Right ventricle myocardium inferior (tissue), 1 donor: ENCODE data around the gene RPS6KA5. TPM values are rescaled to one million over a fixed set of nuclear protein-coding genes. Genes with fewer than 3 reads are reported as not detected.

Experiments
- ATAC-seq: fragments of 200-7000 bp; cut with Tn5 transposase; one replicate; pipeline ENCODE4 v1.9.1; 2020; ENCODE audit warnings: mild to moderate bottlenecking, moderate library complexity
- DNase-seq: peaks from one replicate; pipeline ENCODE4 v3.0.0; 2021; ENCODE audit errors: missing footprints
- intact Hi-C: fragments of 100-400 bp; cut with DNase I; formaldehyde crosslinking; loops from one replicate; pipeline ENCODE4 v1.11.0; 2022
- total RNA-seq: library from RNA; stranded (reverse); fragmentation: NEBNext Ultra II Directional; extraction: Animal tissue kit (Norgen Biotek cat#: 25700); gene quantifications from one replicate; pipeline ENCODE4 v1.2.1, GENCODE V29; 2021
- donor health status: DM: no; HTN: yes; CAD: no; lungs with severe emphysema.

RPS6KA5 gene
- total RNA-seq, 1 donor from 2014 or later, result 10.6 TPM

DNA sequence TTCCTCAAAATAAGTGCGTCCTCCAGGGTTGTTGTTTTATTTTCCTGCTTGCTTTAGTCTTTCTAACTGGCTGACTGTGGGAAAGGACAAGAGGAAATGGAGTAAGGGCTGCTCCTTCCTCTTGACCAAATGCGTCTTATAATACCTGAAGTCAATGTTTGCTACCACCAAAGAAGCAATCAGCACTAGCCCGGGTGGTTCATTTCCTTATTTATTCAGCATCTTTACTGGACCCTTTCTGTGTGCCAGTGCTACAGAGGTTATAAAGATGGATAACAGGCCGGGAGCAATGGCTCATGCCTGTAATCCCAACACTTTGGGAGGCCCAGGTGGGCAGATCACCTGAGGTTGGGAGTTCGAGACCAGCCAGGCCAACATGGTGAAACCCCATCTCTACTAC is 15.1 kb upstream of the RPS6KA5 start:
- ATAC-seq, result no peak
- intact Hi-C loops, result no loop called here
- DNase-seq, result no peak

DNA sequence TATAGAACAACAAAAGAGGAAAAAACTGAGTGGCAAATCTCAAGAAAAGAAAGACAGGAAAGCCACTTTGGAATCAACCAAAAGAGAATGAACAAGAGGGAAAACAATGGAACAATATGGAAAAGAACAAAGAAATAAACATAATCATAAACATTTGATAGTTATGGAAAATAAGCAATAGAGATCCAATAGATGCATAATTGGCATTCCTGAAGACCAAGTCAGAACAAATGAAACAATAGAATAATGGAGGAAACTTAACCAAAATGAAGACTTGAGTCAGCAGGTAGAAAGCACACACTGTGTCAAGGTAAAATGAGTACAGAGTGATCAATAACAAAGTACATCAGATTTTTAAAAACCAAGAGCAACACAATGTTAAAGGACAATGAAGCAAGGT is 10.1 kb upstream of the RPS6KA5 start:
- no peak for ATAC-seq
- intact Hi-C loops, result no loop called here
- no peak for DNase-seq

DNA sequence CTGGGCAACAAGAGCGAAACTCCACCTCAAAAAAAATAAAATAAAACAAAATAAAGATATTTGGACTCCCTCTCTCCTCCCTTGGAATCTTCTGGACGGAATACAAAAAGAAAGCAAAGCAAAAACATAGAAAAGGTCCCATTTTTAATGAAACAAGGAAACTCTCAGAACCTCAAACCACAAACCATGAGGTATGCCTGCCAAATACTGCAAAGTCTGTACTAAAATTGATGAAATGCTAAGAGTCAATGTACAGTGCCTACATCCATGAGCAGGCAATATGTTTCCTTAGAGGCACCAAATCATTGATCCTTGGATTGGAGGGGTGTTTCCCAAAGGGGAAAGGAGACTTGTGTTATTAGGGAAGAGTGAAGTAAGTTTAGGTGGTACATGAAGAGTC is 8.2 kb upstream of the RPS6KA5 start:
- ATAC-seq (no peak), DNase-seq (no peak)
- intact Hi-C loops, result no loop called here

DNA sequence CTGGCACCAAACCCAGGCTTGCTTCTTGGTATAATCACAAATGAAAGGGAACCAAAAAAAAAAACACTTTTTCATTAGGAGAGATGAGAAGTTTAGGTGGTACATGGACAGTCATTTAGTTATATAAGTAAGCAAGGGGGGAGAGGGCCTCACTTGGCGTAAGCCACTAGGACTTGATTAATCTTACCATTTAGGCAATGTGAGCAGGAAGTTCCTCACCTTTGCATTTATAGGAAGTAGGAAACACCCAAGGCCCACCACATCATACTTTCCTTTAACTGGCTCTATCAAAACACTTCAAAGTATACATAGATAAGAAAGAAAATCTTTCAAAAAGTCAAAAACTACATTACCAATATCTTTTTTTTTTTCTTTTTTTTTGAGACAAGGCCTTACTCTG is 6.7 kb upstream of the RPS6KA5 start:
- ATAC-seq (no peak), DNase-seq (no peak)
- intact Hi-C loops, result no loop called here

DNA sequence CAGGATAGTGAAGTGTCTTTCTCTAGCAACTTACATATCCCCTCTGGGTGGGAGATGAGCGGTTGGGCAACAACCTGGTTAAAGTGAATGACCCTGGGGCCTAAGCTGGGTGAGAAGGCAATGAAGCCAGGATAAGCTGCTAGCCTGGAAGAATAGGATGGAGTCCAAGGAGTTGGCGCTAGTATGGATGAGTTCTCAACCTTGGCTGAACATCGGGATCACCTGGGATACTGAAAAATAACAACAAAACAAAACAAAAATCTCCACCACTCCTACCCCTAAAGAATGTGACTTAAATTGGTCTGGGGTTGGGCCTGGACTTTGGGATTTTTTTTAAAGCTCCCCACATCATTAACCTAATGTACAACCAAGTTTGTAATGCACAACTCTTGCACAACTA is 4.8 kb upstream of the RPS6KA5 start:
- ATAC-seq (no peak), DNase-seq (no peak)
- intact Hi-C loops, result no loop called here

DNA sequence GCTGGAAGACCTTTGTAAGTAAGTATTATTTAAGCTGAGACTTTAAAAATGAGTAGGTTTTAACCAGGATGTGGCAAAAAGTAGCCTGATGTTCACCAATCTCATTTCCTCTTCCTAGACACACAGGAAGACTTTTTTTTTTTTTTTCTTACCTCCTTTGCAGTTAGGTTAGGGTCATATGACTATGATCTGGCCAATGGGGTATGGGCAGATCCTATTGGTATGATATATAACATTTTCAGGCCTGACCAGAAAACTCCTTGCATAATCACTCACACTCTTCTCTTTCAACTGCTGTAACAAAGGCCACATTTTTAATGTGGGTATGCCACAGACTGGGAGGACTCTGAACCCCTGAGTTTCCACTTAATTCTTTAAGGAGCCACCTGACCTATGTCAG is 2.7 kb upstream of the RPS6KA5 start:
- DNase-seq (no peak), ATAC-seq (no peak)
- intact Hi-C loops, result loop anchor here (5.0 kb wide), 1 partner anchor 161 kb away; no protein-coding TSS in a partner anchor

DNA sequence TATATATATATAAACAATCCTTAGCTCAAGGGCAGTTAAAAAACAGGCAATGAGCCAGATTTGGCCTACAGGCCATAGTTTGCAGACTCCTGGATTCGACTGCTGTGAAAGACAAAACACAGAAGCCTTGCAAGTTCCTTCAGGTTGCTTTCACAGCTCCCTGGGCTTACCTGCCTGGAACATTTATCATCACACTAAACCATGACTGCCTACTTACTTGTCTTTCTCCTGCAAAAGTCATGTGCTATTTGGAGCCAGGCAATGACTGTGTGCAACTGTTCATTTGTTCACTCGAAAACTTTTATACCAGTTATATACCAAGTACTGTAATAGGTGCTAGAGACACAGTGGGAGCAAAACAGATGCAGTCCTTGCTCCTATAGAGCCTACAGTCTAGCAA is 2.2 kb upstream of the RPS6KA5 start:
- intact Hi-C loops, result loop anchor here (5.0 kb wide), 1 partner anchor 160 kb away; no protein-coding TSS in a partner anchor
- ATAC-seq (no peak), DNase-seq (no peak)

DNA sequence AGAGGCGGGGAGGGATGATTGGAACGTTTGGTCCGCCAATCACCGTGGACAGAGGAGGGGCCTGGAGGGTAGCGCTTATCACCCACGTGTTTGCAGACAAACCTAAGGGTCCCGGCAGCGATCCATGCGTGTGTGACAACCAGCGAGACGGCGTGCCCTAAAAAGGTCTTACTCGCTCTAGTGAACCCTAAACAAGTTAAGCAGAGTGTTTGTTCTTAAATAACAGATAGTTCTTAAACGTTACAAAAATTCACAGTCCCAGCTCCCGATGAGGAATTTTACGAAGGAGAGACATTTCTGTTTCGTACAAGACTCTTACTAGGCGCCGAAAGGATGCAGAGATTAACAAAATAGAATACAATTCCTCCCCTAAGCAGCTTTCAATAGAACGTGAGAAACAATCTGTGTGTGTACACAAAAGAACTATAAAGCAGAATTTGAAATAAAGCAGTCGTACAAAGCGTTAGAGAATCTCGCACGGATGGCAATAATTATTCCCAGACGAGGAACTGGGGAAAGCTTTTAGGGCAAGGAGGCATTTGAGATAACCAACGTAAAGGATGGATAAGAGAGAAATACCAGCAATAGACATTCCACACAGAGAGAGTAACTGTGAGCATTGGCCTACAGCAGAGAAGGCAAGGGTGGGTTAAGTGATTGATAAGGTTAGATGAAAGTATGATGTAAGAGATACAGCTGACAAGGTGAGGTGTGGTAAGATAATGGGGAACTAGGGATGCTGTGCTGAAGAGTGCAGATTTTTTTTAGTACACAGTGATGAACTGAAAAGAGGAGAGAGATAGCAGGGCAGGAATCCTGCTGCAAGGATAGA is 831 bp upstream of the RPS6KA5 start:
- ATAC-seq (no peak), DNase-seq (no peak)
- intact Hi-C loops, result loop anchor here (2.0 to 5.0 kb wide), 3 partner anchors 54 to 159 kb away; partner anchors contain the start of gene DGLUCY

DNA sequence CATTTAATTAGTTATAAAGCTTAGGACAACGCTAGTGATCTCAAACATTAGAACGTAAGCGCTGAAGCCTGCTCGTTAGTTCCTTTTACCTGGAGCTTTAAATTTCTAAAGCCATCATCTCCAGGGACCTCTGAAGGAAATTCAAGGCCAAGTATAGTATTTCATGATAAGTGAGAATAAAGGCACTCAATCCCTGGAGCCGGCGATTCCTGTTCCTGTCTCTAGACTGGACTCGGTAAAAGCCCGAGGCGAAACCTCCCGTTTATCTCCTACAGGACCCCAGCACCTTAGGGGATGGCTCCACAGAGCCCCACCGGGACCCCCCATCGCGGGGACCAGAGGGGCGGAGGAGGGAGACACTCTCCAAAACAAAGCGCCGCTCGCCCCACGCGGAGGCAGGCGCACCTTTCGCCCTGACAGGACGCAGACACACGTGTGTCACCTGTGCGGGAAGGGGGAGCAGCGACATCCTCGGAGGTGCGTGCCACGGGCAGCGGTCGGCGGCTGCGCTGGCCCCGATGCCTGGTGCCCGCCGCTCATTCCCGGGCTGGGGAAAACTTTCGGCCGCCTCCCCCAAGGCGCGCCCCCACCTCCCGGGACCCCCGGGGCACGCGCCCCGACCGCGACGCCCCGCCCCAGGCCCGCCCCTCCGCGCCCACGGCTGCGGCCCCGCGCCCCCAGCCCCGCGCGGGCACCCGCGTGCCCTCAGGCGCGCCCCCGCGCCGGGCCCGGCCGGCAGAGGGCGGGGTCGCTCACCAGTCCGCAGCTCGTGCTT is 678 bp downstream of the RPS6KA5 start:
- ATAC-seq, result peak; percentile 46
- intact Hi-C loops, result loop anchor here (2.0 to 5.0 kb wide), 3 partner anchors 55 to 157 kb away; partner anchors contain the start of gene DGLUCY

DNA sequence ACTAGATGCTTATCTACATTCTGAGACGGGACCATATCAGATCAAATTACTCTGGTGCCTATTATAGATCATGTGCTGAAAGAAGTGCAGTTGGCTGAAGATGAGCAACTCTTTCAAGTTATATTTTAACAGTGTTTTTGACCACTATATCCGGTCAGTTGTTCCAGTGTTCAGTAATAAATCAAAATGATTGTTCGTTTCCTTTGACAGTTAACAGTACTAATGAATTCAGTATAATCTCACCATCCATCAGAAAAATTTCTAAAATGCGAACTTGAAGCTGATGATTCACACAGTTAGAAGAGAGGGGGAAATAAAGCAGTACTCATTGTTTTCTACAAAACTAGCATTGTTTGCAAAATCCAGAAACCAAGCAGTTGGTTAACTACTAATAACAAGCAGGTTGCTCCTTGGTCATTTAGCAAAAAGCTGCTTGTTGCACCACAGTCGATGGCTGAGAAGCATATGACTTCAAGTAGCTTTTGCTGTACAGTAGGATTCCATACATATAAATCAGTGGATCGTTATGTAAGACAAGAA is 2.3 kb downstream of the RPS6KA5 start:
- DNase-seq (no peak), ATAC-seq (no peak)
- intact Hi-C loops, result no loop called here

More for the DNA sequence above, 678 bp downstream of the RPS6KA5 start:
- DNase-seq, result peak; percentile 73

DNA sequence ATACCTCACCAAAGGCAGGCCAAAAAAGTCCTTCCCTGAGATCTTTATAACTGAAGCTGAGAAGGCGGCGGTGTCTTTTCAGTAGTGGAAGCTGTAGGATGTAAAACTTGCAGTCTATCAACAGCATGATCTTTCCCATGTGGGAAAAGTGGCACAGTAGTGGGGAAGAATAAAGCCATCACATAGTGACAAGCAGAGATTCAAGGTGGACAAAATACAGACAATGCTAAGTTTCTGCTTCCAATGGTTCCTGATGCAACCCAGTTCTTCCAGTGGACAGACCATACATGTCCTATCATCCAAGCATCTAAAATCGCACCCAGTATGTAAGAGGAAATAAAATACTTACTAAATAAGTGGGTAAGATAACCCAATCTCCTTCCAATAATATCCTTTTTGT is 4.1 kb downstream of the RPS6KA5 start:
- ATAC-seq, result no peak

DNA sequence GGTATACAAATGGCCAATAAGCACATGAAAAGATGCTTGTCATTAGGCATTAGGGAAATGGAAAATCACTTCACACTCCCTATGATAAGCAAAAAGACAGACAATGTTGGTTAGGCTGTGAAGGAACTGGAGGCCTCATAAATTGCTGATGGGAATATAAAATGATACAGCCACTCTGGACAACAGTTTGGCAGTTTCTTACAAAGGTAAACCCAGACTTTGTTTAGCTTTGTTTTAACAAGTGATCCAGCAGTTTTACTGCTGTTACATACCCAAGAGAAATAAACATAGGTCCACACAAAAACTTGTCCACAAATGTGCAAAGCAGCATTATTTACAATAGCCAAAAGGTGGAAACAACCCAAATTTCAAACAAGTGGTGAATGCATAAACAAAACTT is 5.4 kb downstream of the RPS6KA5 start:
- DNase-seq (no peak), ATAC-seq (no peak)
- intact Hi-C loops, result no loop called here

More for the DNA sequence above, 4.1 kb downstream of the RPS6KA5 start:
- no peak for DNase-seq
- intact Hi-C loops, result no loop called here

DNA sequence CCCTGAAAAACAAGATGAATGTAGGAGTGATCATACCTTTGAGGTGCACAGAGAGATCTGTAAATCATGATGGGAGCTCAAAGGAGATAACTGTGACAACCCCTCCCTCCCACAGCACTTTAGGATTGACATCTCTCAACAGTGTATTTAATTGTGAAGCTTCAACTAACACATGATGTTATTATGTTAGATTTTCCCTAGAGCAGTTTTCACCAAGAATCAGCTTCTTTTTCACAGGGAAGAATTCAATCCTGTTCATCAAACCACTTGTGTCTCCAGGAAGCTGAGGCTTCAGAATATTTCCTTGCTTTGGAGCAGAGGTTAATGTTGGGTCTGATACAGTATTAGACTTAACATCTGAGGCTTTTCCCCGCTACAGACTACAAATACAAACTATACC is 11.8 kb downstream of the RPS6KA5 start:
- no peak for DNase-seq
- ATAC-seq, result no peak
- intact Hi-C loops, result no loop called here

DNA sequence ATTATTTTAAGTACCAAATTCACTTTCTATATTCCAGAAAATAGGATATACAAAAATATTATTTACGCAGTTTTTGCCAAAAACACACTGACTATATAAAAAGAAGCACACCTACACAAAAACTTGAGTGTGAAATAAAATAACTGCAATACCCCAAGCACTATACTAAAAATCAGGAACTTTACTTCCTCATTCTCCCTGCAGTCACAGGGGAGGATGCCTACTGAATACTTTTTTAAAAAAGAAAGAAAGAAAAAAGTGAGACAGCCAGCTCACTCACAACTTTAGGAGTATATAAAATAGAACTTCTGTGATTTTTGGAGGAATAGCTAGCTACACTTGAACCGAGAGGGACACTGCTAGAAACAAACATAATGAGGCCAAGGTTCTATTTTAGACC is 12.2 kb downstream of the RPS6KA5 start:
- no peak for ATAC-seq
- no peak for DNase-seq
- intact Hi-C loops, result no loop called here

DNA sequence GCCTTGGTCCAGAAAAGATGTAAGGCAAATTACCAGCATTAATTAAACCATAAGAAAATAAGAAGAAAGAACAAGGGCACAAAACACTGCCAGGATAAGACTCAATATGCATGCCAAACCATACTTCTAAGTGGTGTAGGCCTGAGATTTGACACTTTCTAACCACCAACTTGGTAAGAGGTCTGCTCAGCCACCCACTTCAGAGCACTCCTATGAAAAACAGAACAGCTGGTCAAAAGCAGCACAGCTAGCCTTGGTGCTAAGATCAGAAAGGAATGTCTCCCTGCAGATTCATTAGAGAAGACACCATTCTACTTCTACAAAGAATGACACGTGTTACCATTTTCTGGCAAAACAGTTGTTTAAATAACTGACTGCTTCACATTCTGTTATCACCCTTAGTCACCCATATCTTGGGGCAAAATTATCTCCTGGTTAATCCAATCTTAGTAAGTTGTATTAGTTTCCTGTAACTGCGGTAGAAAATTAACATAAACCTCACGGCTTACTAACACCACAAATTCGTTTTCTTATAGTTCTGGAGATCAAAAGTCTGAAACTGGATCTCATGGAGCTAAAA is 13.2 kb downstream of the RPS6KA5 start:
- no peak for ATAC-seq
- intact Hi-C loops, result no loop called here
- DNase-seq, result no peak

DNA sequence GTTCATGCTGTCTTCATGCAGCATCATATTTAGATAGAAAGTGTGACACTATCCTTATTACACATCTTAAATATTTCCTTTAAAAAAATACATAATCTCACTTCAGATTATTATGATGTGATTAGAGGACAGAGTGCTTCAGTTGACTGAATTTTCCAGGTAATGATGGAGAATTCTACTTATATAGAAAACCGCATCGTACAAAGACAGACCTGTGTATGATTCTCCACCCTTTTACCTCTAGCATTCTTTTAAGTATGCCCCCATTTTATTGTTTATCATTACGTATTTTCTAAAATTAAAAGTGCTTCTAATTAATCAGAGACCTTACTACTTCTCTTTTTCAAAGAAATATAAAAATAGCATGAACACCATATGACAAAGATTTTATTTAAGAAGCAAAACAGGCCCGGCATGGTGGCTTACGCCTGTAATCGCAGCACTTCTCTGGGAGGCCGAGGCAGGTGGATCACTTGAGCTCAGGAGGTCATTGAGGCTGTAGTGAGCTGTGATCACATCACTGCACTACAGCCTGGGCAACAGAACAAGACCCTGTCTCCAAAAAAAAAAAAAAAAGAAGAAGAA is 13.9 kb downstream of the RPS6KA5 start:
- intact Hi-C loops, result no loop called here

DNA sequence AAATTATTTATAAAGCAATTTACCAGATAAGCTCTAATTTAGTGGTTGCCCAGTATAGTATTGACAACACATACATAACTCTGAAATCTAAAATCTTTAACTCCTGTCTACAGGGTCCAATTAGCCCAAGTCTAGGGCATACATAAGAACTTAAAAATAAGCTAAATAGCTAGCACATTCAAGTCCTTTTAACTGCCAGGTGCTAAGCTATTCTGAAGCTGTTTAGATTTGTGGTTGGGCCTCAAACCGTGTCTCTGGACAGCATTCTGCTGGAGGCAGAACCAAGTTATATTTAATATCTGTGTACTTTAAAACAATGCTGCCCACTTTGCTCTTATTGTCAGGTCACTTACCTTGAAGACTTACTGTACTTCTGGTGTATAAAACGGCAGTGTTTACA is 19.0 kb downstream of the RPS6KA5 start:
- intact Hi-C loops, result no loop called here
- DNase-seq (no peak), ATAC-seq (no peak)

More for the DNA sequence above, 13.9 kb downstream of the RPS6KA5 start:
- ATAC-seq (no peak), DNase-seq (no peak)

DNA sequence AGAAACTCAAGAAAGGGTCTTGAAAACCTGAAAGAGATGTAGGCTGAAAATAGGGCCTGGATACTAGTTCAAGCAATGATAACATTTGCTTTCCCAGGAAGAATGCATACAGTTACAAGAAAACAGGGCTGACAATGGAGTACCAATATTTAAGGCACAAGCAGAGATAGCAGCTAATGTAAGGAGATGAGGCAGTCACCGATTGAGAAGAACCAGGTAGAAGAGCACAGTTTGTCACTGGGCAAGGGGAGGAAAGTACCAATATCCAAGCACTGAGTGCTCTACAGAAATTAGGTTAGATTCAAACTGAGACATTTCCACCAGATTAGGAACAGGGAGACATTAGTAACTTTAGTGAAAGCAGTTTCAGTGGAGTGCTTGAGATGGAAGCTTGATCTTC is 19.9 kb downstream of the RPS6KA5 start:
- no peak for ATAC-seq
- DNase-seq, result no peak
- intact Hi-C loops, result no loop called here

DNA sequence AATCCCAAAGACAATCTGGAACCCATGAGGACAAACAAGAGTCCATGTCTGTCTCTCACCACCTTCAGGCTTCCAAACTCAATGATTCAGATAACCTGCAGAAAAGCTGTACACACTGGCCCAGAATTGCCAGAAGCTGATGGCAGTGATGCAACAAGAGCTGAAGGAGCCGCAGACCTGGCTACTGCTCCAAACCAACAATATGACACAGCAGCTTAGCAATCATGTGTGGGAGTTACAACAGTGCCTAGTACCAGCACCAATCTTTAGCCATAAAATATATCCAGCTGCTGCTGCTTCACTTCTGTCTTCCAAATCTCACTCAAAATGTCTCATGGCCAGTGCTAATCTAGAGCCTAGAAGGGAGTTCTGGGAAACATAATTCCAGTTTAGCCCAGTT is 22.0 kb downstream of the RPS6KA5 start:
- DNase-seq, result no peak
- intact Hi-C loops, result no loop called here
- ATAC-seq, result no peak
